Endothelial cell of umbilical vein (primary cell): ENCODE results near the gene MED25. TPM values are rescaled to one million over a fixed set of nuclear protein-coding genes. Genes with fewer than 3 reads are reported as not detected.

ENCODE experiments used
- BruUV-seq: library from RNA; stranded (reverse); fragments of 400-500 nt; replicated peaks from 2 replicates; lab custom pipeline; 2021; lab: Mats Ljungman, UMichigan
- CTCF ChIA-PET: fragments of 300-600, 350-600 bp; sonication (Branson Sonifier 250); formaldehyde crosslinking; loops from one replicate; lab custom pipeline; 2021; ENCODE audit warnings: antibody characterized with exemption, inconsistent platforms; lab: Charles Lee
- POLR2A ChIA-PET: fragments of 300-600, 350-600 bp; sonication (Branson Sonifier 250); formaldehyde crosslinking; loops from one replicate; lab custom pipeline; 2021; ENCODE audit warnings: antibody characterized with exemption, inconsistent platforms; lab: Charles Lee
- DNase-seq: peaks from one replicate; pipeline ENCODE4 v3.0.0-alpha.2; 2011; ENCODE audit warnings: low read depth, low spot score
- FAIRE-seq: peaks from 2 replicates; lab custom pipeline; 2011; peaks lifted over from hg19 to GRCh38; lab: Jason Lieb, UNC
- H2AFZ ChIP-seq: 2 replicates; pipeline ENCODE4 v1.6.0; 2012; ENCODE audit warnings: low read depth, low read length, control low read depth, inconsistent platforms
- H3K27ac ChIP-seq: 2 replicates; pipeline ENCODE4 v1.5.1; 2011; ENCODE audit warnings: low read depth, mild to moderate bottlenecking, control low read depth, low read length, moderate library complexity; ENCODE audit not compliant: insufficient read depth
- H3K27me3 ChIP-seq, 2 experiments: 2 replicates each; pipeline versions ENCODE4 v1.6.0 to v1.6.1; 2011; ENCODE audit warnings: low read length in 2 of 2, mixed read lengths in 1 of 2; ENCODE audit not compliant: control insufficient read depth in 2 of 2, insufficient read depth in 2 of 2
- H3K36me3 ChIP-seq, 2 experiments: 2 replicates in 1 of 2; 3 replicates in 1 of 2; pipeline ENCODE4 v1.5.1; 2011; ENCODE audit warnings: low read length in 2 of 2, mild to moderate bottlenecking in 1 of 2, moderate library complexity in 1 of 2; ENCODE audit not compliant: control insufficient read depth in 2 of 2, insufficient read depth in 2 of 2; ENCODE audit errors: extremely low read depth in 1 of 2
- H3K4me1 ChIP-seq: 3 replicates; pipeline ENCODE4 v1.5.1; 2011; ENCODE audit warnings: mild to moderate bottlenecking, low read length; ENCODE audit not compliant: control insufficient read depth, insufficient read depth; ENCODE audit errors: extremely low read depth
- H3K4me2 ChIP-seq: 2 replicates; pipeline ENCODE4 v1.6.1; 2011; ENCODE audit warnings: low read length, control low read depth, mixed read lengths; ENCODE audit not compliant: insufficient read depth
- H3K4me3 ChIP-seq, 3 experiments: fragments of 200-600 bp in 1 of 3; sonication (generic), shearing (Covaris generic) in 1 of 3; replicated peaks in 1 of 3; 2 replicates each; pipeline ENCODE4 v1.5.1; 2011 to 2016; ENCODE audit warnings: control low read depth in 3 of 3, low read length in 3 of 3, mild to moderate bottlenecking in 2 of 3, inconsistent platforms in 1 of 3, low read depth in 1 of 3, moderate library complexity in 1 of 3; ENCODE audit not compliant: insufficient read depth in 1 of 3
- H3K79me2 ChIP-seq: 2 replicates; pipeline ENCODE4 v1.6.0; 2012; ENCODE audit warnings: low read length, inconsistent platforms; ENCODE audit not compliant: control insufficient read depth, insufficient read depth
- H3K9ac ChIP-seq: replicated peaks from 2 replicates; pipeline ENCODE3; 2011; ENCODE audit warnings: low read length, control low read depth; ENCODE audit not compliant: insufficient read depth; ENCODE audit errors: extremely low read depth
- H3K9me1 ChIP-seq: replicated peaks from 3 replicates; pipeline ENCODE4 v1.6.0; 2011; ENCODE audit warnings: mild to moderate bottlenecking, low read length; ENCODE audit not compliant: control insufficient read depth, insufficient read depth; ENCODE audit errors: extremely low read depth
- H3K9me3 ChIP-seq: replicated peaks from 2 replicates; pipeline ENCODE4 v1.5.1; 2012; ENCODE audit warnings: low read length, inconsistent platforms; ENCODE audit not compliant: control insufficient read depth, insufficient read depth
- H4K20me1 ChIP-seq: replicated peaks from 2 replicates; pipeline ENCODE3; 2011; ENCODE audit warnings: mild to moderate bottlenecking, low read length; ENCODE audit not compliant: control insufficient read depth, insufficient read depth; ENCODE audit errors: extremely low read depth
- FOS ChIP-seq: IDR thresholded peaks from 2 replicates; pipeline ENCODE4 v1.6.1; 2011; ENCODE audit warnings: mild to moderate bottlenecking, low read length, moderate library complexity, borderline replicate concordance; ENCODE audit not compliant: insufficient read depth
- GATA2 ChIP-seq: IDR thresholded peaks from 2 replicates; pipeline ENCODE4 v1.7.0; 2011; ENCODE audit warnings: low read depth, mild to moderate bottlenecking, moderate library complexity, mixed read lengths, low read length; ENCODE audit not compliant: insufficient read length, insufficient read depth
- JUN ChIP-seq: IDR thresholded peaks from 2 replicates; pipeline ENCODE4 v1.6.1; 2011; ENCODE audit warnings: borderline replicate concordance, low read depth; ENCODE audit not compliant: insufficient read length, insufficient read depth
- MYC ChIP-seq: IDR thresholded peaks from one replicate; pipeline ENCODE4 v1.6.1; 2011; ENCODE audit warnings: mild to moderate bottlenecking, low read depth, low read length
- POLR2A ChIP-seq: IDR thresholded peaks from 2 replicates; pipeline ENCODE4 v1.6.1; 2012; ENCODE audit warnings: low read depth, mild to moderate bottlenecking, control low read depth, low read length
- POLR2AphosphoS5 ChIP-seq: IDR thresholded peaks from 2 replicates; pipeline ENCODE4 v1.6.1; 2012; ENCODE audit warnings: low read depth, mild to moderate bottlenecking, control low read depth, low read length, moderate library complexity; ENCODE audit not compliant: insufficient read depth
- dilution Hi-C: fragments of 300-500 bp; cut with MboI; formaldehyde crosslinking; loops from one replicate; pipeline ENCODE4 v1.15.0; 2019; ENCODE audit warnings: low sequenced_read_pairs; ENCODE audit not compliant: extremely low pct_ligation_motif_present
- intact Hi-C: fragments of 100-400 bp; cut with micrococcal nuclease; formaldehyde crosslinking; loops from one replicate; pipeline ENCODE4 v1.10.0; 2022
- polyA plus RNA-seq, 4 experiments: library from polyadenylated mRNA; depleted of rRNA in 3 of 4; stranded (reverse) in 3 of 4; unstranded in 1 of 4; fragments of >200 nt; gene quantifications; 2 replicates each; pipeline versions ENCODE4 v1.2.1 to v1.2.3, GENCODE V29; 2011 to 2012; ENCODE audit warnings: missing spikeins in 1 of 4
- total RNA-seq: library from RNA; stranded (reverse); gene quantifications from 2 replicates; pipeline ENCODE4 v1.2.3, GENCODE V29; 2021
- TF ChIP-seq, protein P1 (sequence below): IDR thresholded peaks from 2 replicates; pipeline ENCODE4 v1.6.1; 2011; ENCODE audit not compliant: insufficient read depth, insufficient read length
- TF ChIP-seq, protein P2 (sequence below), 2 donors: IDR thresholded peaks; 1 replicate in 1 of 2; 2 replicates in 1 of 2; pipeline ENCODE4 v1.5.1; 2011; ENCODE audit warnings: low read length in 2 of 2, mild to moderate bottlenecking in 2 of 2, moderate library complexity in 2 of 2, control low read depth in 1 of 2, inconsistent platforms in 1 of 2, low read depth in 1 of 2; ENCODE audit not compliant: insufficient read depth in 1 of 2; ENCODE audit errors: extremely low read depth in 1 of 2

The MED25 gene
- total and polyA plus RNA-seq, 2 donors (not counting 3 experiments of a cell fraction or from before 2014, with no cell fraction given) = 31.7 to 62.9 TPM

DNA sequence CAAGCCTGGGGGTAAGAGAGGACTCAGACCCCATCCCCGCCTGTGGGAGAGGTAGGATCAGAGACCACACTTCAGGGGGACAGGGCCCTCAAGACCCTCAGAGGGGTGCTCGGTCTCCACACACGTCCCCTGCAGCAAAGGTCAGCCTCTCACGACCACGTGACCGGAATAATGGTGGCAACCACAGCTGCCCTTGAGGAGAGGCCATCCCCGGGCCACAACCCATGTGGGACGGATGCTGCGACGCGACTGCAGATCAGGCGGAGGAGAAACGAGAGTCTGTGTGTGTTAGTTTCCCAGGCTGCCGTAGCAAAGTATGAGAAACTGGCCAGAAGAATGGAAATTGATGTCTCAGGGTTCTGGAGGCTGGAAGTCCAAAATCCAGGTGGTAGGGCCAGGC, 8.9 kb downstream of the MED25 start:
- Histone ChIP-seq H4K20me1 (no peaks in the 10 kb centered on the region), H3K79me2 (peaks cover 4% of the 10 kb centered on the region), H2AFZ (no peak overlapping the region), H3K27me3 (no peaks in the 10 kb centered on the region), H3K9ac (no peak overlapping the region), H3K27ac (no peak overlapping the region), H3K4me2 (no peak overlapping the region), H3K9me3 (no peaks in the 10 kb centered on the region), H3K4me3 (no peak overlapping the region), H3K4me1 (no peaks in the 10 kb centered on the region), H3K36me3 (peaks cover 7 to 39% of the 10 kb centered on the region in 2 experiments), H3K9me1 (no peaks in the 10 kb centered on the region)
- ChIA-PET CTCF (no interaction called here), POLR2A (no interaction called here)
- TF ChIP-seq MYC (no peak), POLR2AphosphoS5 (no peak), FOS (no peak), POLR2A (no peak), GATA2 (no peak), JUN (no peak)
- TF ChIP-seq, protein P1, sequence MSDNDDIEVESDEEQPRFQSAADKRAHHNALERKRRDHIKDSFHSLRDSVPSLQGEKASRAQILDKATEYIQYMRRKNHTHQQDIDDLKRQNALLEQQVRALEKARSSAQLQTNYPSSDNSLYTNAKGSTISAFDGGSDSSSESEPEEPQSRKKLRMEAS = no peak
- TF ChIP-seq, protein P2, sequence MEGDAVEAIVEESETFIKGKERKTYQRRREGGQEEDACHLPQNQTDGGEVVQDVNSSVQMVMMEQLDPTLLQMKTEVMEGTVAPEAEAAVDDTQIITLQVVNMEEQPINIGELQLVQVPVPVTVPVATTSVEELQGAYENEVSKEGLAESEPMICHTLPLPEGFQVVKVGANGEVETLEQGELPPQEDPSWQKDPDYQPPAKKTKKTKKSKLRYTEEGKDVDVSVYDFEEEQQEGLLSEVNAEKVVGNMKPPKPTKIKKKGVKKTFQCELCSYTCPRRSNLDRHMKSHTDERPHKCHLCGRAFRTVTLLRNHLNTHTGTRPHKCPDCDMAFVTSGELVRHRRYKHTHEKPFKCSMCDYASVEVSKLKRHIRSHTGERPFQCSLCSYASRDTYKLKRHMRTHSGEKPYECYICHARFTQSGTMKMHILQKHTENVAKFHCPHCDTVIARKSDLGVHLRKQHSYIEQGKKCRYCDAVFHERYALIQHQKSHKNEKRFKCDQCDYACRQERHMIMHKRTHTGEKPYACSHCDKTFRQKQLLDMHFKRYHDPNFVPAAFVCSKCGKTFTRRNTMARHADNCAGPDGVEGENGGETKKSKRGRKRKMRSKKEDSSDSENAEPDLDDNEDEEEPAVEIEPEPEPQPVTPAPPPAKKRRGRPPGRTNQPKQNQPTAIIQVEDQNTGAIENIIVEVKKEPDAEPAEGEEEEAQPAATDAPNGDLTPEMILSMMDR (IDR thresholded peaks at IDR 0.05; ENCODE audit: extremely low read depth in 1 of 2, insufficient read depth in 1 of 2, low read depth in 1 of 2, low read length in 2 of 2) = no peak
- FAIRE-seq (no peak), DNase-seq (no peak)
- BruUV-seq = no TSS peak
- dilution Hi-C loops = no loop called here
- intact Hi-C loops = no loop called here
